GM21576 (cell line): Measurements from ENCODE around the gene PLPPR5.
"Not testable (repeated sequence)": the region's sequence is repeated elsewhere in the genome, so short reads cannot be mapped to it uniquely, and the experiment has no call there.

ENCODE experiments used
- ATAC-seq: cut with Tn5 transposase; IDR thresholded peaks from one replicate; pipeline ENCODE4 v1.9.1; 2021; ENCODE audit warnings: mild to moderate bottlenecking, moderate library complexity; ENCODE audit not compliant: unreplicated experiment

PLPPR5 gene

DNA sequence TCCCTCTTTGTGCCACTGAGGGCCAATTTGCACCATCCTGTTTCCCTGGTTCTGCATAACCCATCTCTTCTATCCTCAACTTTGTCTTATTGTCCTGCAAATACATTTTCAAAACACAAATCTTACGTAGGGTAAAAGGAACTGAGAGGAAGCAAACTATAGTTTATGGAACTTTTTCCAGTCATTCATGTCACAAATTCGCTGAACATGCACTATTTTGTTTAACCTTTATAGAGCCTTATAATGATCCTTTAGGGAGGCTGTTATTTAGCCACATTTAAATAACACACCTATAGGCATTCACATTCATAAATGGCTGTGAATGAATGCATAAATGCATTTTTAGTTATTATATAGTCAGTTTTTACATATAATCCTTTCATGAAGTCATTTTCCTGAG is 85.0 kb downstream of the PLPPR5 start:
- no peak for ATAC-seq

DNA sequence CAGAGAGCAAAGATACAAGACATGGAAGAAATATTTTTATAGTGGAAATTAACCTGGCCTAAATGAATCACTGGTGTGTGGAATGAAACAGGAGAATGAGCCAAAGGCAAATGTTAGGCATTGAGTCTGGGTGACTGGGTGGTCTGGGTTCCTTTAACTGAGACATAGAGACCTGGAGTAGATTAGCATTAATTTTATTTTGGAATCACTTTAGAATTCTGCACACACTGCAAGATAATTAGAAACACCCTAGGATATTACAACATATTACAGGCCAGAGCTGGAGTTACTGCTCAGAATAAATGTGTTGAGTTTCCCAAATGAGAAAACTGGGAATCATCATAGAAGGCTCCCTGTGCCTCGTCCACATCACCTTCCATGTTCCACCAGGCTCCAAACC is 85.5 kb downstream of the PLPPR5 start:
- ATAC-seq, result no peak

DNA sequence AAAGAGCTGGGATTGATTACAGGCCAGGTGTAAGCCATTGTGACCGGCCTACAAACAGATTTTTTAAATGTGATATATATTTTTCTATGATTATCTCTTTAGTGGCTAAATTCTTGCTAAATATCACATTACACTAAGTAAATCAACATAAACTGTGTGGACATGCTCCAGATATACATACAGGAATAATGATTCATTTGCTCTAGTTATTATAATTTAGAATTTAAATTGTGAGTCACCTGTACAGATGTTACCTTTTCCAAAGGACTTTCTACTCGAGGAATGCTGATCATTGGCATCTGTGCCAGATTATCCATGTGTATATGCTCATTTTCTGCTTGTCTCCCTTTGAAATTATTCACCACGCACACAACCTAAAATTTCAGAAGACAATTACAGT is 90.1 kb downstream of the PLPPR5 start:
- ATAC-seq, result no peak

DNA sequence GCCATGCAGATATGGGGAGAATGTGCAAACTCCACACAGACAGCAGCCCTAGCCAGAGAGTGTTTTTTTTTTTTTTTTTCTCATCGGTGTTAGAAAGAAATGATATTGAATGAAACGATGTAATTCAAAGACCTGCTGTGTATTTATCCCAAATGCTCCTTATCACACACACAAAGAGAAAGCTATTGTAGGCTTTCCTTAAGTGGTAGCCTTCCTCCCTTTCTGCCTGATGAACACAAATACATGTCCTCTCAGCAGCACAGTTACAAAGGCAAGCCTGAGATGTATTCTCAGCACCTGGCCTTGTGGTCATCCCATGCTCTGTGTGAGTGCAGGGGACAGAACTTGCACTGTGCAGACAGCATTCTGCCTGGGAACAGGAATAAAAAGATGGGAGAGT is 93.8 kb downstream of the PLPPR5 start:
- no peak for ATAC-seq

DNA sequence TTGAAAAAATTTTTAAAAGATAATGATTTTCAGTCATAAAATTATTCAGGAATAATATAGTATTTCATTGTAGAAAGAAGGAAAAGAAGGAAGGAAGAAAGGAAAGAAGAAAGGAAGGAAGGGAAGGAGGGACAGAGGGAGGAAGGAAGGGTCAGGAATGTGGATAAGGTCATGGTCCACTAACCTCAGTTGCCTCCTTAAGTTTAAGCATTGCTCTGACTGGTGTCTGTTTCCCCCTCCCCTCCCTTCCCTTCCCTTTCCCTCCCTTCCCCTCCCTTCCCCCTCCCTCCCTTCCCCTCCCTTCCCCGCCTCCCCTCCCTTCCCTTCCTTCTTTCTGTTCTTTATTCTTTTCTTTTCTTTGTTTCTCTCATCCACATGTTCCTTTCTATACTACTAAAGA is 95.7 kb downstream of the PLPPR5 start:
- no peak for ATAC-seq

DNA sequence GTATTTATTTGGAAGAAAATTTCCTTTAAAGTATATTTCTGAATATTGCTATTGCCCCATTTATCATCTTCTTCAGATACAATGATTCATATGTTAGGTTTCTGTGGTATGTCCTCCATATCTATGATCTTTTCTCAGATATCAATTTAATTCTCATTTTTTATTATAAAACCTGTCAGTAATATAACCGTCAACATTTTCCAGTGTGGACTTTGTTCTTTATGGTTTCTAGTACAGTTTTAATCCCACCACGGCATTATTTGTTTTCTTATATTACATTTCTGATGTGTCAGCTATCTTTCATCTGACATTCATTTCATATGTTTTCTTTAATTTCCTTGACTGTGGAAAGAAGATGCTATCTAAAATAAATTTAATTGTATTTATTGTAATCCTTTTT is 97.9 kb downstream of the PLPPR5 start:
- ATAC-seq, result no peak

DNA sequence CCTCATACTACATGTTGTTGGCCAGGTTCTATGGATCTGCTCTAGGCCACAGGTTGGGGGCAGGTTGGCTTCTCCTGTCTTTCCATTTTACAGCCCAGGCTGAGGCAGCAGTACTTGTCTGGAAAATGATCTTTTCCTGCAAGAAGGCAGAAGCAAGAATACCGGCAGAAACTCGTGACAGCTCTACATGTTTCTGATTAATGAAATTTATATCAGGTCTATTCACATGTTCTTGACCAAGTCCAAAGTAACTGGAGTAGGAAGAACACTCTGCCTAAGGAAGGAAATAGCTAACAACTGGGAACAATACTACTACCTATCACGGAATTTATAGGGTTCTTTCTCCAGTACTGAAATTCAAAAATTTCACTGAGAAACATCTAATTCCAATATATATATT is 98.3 kb downstream of the PLPPR5 start:
- ATAC-seq, result no peak

DNA sequence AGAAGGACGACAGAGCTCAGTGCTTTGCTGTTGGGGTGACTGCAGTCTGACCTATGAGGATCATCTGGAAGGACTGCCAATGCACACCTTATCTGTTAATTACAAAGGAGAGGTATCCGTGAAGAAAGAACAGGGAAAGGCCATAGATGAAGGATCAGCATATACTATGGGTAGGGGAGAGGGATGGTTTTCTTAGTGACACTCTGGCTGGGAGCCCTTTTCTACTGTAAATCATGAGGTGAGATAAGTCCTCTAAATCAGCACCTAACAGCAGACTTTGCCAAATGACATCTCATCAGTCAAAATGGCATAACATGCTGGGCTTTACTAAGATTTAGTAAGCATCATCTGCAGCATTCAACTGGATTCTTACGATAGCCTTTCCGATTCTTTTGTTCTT is 100.0 kb downstream of the PLPPR5 start:
- no peak for ATAC-seq

DNA sequence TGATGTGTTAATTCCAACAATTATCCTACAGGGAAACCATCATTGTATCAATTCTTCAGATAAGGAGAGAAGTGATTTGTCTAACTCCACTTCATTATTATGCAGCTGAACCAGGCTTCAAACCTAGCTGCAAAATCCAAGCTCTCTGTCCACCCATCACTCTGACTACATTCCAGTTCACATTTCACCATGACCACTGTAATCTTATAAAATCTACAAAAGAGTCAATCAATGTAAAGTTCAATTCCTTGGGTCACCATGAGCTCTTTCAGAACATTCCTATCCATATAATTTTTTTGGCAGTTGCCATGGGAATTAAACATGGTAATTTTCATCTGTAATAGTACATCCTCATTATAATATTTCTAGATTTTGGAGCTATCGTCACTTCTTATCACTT is 100.9 kb downstream of the PLPPR5 start:
- ATAC-seq, result no peak

DNA sequence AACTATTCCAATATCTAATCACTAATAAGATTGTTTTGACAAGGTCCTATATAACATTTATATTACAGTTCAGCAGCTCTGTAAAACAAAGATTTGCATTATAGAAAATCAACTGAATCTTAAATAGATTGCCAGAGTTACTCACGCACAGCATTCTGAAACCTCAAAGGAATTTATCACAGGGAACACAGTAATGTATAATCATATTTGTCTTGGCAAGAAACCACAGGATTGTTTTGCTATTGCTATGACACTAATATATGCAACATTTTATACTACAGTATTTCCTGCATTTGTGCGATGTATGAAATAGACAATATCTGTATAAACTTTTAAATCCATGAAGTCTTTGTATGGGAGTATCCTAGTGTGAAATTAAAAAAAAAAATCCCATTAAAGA is 101.4 kb downstream of the PLPPR5 start:
- ATAC-seq, result no peak

DNA sequence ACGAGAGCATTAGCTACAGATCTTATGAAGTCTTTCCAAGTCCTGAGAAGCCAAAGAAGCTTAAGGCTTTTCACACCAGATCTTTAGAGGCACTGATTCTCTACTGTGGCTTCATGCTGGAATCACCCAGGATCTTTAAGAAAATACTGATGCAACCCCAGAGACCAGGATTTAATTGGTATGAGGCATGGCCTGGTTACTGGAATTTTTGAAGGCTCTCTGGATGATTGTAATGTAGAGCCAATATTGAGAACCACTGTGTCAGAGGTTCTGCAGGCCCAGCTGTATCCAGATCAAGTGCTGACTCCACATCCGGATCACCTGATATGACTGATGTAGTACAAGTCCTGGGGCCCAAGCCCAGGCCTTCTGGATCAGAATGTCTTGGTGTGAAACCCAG is 105.7 kb downstream of the PLPPR5 start:
- no peak for ATAC-seq

DNA sequence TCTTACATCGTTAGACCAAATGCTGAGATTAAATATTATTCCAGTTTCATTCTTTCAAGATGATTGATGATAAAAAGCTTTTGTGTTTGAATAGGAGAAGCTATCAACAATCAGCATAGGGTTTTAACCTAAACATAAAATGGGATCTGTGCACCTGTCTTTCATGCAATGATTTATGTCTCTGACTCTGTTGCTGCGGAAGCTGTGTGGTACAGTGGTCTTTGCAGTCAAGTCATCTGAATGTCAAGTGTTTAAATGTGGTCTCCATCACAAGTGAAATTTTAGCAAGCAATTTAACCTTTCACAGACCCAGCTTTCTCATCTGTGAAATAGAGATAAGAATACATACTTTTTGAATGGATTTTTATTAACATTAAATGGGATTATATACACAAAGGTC is 107.2 kb downstream of the PLPPR5 start:
- ATAC-seq, result no peak

DNA sequence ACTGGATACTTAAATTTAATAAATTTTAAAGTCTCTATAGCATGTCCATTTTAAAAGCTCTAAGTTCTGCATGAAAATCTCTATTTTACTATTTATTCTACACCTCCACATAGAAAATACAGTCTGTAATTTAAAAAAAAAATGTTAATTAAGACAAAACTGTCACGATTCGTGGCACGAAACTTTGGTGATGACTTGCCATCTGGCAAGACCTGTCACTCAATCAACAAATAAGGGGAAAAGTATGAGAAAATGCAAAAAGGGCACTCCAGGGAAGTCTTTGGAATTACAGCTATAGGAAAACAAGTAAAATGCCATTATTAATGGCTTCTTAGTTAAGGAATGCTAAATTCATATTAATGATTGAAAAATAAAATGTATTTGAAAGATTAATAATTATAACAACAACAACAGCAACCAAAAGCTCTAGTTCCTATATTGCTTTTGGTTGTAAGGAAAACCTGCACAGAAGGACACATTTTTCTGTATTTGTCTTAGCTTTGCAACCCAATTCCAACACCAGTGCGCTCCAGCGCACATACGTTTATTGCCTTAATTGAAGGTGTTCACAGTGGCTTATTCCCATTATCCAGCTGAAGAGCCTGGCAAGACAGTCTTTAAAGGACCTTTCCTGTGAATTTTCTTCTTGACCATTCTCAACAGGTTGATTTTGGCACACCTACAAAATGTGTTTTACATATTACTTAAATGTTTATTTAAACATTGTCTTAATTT is 107.8 kb downstream of the PLPPR5 start:
- no peak for ATAC-seq

DNA sequence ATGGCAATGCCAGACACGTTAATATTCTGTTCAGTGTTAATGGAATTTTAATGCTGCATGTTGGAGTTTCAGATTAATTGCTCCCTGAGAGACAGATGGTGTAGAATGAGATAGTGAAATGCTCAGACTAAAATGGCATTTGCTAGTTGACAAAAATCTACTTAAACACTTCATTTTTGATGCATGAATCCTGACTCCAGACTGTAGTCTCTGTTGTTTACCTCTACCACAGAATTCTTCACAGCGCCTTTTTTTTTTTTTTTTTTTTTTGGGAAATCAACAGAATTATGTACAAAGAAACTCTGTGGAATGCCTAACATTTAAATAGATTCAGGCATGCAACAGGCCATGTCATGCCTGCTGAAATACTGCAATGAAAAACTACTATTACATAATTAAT is 111.3 kb downstream of the PLPPR5 start:
- no peak for ATAC-seq

DNA sequence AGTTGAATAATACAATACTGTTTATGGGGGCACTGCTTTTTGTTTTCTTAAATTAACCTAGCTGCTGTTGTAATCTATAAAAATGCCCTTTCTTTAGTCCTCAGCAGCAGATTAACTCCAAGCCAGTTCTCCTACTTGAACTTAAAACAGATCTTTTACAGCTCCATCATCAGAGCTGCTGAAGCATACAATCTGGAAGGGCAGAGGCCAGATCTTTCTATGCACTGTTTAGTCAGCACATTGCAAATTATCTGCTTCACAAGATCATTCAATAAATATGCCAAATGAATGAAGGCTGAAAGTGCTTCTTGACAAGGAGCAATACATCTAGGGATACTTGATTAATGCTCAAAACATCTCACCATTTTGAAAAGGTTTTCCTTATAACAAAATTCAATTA is 115.8 kb downstream of the PLPPR5 start:
- no peak for ATAC-seq

DNA sequence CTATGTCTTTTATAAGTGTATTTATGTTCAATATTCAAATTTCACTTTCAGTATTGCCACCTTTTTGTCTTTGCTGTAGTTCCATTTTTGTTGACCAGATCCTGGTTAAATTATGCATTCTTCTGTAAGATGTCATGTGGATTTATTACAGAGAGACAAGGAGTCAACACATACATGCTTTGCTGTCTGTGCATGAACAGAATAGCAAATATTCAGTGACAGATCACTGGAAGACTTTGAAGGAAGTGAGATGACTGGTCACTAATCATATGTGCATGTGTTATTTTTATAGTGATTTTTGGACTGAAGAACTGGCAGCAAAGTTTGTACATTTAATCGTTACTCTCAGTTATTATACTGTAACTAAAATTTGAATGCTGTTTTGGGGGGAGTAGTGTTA is 117.2 kb downstream of the PLPPR5 start:
- ATAC-seq, result no peak

DNA sequence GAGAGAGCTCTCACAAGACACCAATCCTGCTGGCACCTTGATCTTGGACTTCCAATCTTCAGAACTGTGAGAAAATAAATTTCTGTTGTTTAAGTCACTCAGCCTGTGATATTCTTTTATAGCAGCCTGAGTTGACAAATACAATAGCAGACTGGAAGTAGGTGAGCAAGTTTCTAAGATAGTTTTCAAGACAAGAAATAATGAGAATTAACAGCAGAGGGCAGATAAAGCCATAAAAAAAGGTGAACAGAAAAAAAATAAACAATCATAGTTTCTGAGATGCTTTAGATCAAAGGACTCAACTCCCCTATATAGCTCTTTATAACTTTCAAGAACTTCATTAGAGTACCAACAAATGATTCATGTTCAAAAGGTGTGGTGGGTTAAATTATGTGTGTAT is 119.8 kb downstream of the PLPPR5 start:
- ATAC-seq, result no peak

DNA sequence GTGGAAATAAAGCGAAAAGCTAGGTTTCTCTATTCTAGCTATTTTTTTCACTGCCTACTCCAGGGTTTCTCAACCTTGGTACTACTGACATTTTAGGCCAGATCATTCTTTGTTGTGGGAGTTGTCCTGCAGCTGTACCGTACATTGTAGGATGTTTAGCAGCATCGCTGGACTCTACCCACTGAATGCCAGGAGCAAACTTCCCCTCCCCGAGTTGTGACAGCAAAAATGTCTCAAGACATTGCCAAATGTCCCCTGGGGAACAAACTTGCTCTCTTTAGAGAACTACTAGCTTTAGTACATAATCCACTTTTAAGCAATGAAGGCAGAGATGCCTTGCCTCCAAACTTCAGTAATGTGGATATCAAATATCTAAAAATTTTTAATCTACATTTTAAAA is 122.8 kb downstream of the PLPPR5 start:
- ATAC-seq, result no peak

DNA sequence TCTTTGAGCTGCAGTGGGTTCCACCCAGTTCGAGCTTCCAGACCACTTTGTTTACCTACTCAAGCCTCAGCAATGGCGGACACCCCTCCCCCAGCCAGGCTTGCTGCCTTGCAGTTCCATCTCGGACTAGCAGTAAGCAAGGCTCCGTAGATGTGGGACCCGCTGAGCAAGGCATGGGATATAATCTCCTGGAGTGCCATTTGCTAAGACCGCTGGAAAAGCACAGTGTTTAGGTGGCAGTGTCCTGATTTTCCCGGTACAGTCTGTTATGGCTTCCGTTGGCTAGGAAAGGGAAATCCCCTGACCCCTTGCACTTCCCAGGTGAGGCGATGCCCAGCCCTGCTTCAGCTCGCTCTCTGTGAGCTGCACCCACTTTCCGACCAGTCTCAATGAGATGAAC is 123.4 kb downstream of the PLPPR5 start:
- not testable (repeated sequence) for ATAC-seq

DNA sequence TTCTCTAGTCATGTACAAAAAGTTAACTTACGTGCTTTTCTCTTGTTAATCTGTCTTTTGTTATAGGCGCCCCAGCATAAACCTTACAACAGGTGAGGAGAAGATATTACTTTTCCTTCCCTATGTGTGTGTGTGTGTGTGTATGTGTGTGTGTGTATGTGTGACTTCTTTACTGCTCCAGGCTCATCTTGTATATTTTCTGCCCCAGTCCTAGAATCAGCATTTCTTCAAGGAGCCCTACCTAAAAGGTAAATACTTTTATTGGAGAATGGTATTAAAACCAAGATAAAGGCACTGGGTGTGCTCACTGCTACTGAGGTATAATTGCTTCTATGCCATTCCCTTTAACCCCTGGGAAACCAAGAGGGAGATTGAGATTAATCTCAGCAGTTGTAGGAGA is 129.8 kb downstream of the PLPPR5 start:
- no peak for ATAC-seq

DNA sequence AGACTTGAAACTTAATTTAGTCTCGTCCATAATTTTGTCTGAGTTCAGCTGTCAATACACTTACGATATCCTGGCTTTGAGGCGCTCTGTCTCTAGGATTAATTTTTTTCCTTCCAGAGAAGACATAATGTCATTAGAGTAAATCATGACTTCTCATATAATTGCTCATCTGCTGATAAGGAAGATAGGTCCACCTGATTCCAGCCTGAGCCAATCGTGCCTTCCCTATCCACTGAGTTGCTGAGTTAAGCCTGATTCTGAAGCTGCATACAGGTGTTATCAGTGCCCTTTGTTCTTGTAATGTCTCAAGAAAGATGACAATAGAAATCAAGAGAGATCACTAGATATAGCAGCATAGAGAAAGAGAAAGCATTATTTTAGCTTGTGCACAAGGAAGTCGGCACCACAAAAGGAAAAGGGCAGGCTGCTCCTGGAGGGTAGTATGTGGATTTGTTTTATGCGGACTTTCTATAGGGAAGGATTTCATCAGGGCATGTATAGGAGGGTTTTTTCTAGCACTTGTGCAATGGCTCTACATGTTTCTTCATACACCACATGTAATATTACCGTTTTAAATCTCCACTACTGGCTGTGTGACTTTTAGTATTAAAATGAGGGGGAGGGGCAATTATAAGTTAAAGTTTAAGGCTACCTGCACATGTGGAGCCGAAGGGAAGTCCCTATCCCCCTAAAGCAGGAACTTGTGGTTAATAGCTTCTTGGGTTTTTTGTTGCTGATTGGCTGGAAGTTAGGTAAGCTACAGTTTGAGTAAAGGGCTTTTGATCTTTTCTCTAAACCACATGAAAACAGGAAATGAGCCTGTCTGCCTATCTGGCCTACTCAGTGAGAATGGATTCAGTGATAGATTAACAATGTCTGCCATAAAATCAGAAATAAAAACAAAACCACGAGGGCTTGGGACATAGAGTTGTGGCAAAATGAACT is 133.4 kb downstream of the PLPPR5 start:
- peak; percentile 98 for ATAC-seq

DNA sequence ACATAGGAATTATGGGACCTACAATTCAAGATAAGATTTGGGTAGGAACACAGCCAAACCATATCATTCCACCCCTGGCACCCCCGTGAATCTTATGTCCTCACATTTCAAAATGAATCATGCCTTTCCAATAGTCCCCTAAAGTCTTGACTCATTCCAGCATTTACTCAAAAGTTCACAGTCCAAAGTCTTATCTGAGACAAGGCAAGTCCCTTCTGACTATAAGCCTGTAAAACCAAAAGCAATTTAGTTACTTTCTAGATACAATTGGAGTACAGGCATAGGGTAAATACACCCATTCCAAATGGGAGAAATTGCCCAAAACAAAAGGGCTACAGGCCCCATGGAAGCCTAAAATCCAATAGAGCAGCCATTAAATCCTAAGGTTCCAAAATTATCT is 138.9 kb downstream of the PLPPR5 start:
- no peak for ATAC-seq
